A673 (cell line): ENCODE measurements around the gene ROR1. TPM values are rescaled to one million over a fixed set of nuclear protein-coding genes. Genes with fewer than 3 reads are reported as not detected.
A peak's percentile ranks its signal among the peaks of the same experiment; 100 is the strongest.

Experiments used
- BruUV-seq: library from RNA; stranded (reverse); fragments of 400-500 nt; replicated peaks from 2 replicates; lab custom pipeline; 2021; lab: Mats Ljungman, UMichigan
- CTCF ChIA-PET: fragments of 300-600 bp; sonication (Branson Sonifier 250); formaldehyde crosslinking; loops from one replicate; lab custom pipeline; 2022; ENCODE audit warnings: antibody characterized with exemption; lab: Charles Lee
- POLR2A ChIA-PET: fragments of 300-600 bp; sonication (Branson Sonifier 250); formaldehyde crosslinking; loops from one replicate; lab custom pipeline; 2022; ENCODE audit warnings: antibody characterized with exemption; ENCODE audit not compliant: low non-redundant PET; lab: Charles Lee
- DNase-seq: peaks from one replicate; pipeline ENCODE4 v3.0.0-alpha.2; 2015; ENCODE audit warnings: low spot score
- H3K27ac ChIP-seq: fragments of 200-600 bp; sonication (generic); 2 replicates; pipeline ENCODE4 v1.5.1; 2016; ENCODE audit warnings: mixed run types, low read depth, mild to moderate bottlenecking, mixed read lengths, antibody characterized with exemption, low read length; ENCODE audit not compliant: poor library complexity, severe bottlenecking
- H3K27me3 ChIP-seq: fragments of 200-600 bp; sonication (generic); replicated peaks from 2 replicates; pipeline ENCODE4 v1.6.1; 2017; ENCODE audit warnings: mixed run types, low read depth, mild to moderate bottlenecking, mixed read lengths, antibody characterized with exemption, low read length; ENCODE audit not compliant: insufficient read depth, poor library complexity
- H3K36me3 ChIP-seq: fragments of 200-600 bp; sonication (generic); 2 replicates; pipeline ENCODE4 v1.6.1; 2016; ENCODE audit warnings: mixed run types, mild to moderate bottlenecking, mixed read lengths, antibody characterized with exemption, low read length; ENCODE audit not compliant: insufficient read depth, poor library complexity, severe bottlenecking
- H3K4me1 ChIP-seq: fragments of 200-600 bp; sonication (generic); 2 replicates; pipeline ENCODE4 v1.6.1; 2017; ENCODE audit warnings: mixed run types, mild to moderate bottlenecking, mixed read lengths, antibody characterized with exemption, low read length; ENCODE audit not compliant: insufficient read depth, poor library complexity, severe bottlenecking
- H3K4me3 ChIP-seq: fragments of 200-600 bp; sonication (generic); 2 replicates; pipeline ENCODE4 v1.5.1; 2016; ENCODE audit warnings: low read depth, mixed run types, mild to moderate bottlenecking, mixed read lengths, low read length; ENCODE audit not compliant: poor library complexity, severe bottlenecking
- H3K9me3 ChIP-seq: fragments of 200-600 bp; sonication (generic); 2 replicates; pipeline ENCODE4 v1.6.1; 2016; ENCODE audit warnings: mixed run types, low read depth, mild to moderate bottlenecking, mixed read lengths, antibody characterized with exemption, low read length; ENCODE audit not compliant: poor library complexity, severe bottlenecking
- CTCF ChIP-seq: fragments of 300-800, 200-600 bp; sonication (generic); conservative IDR thresholded peaks from 2 replicates; pipeline ENCODE4 v1.5.1; 2017; ENCODE audit warnings: low read depth, mild to moderate bottlenecking, antibody characterized with exemption, low read length, moderate library complexity, mixed read lengths
- EZH2 ChIP-seq: fragments of 200-600 bp; sonication (generic); IDR thresholded peaks from 2 replicates; pipeline ENCODE4 v1.6.1; 2017; ENCODE audit warnings: borderline replicate concordance, low read depth, mild to moderate bottlenecking, mixed read lengths, antibody characterized with exemption, low read length; ENCODE audit not compliant: poor library complexity, severe bottlenecking
- intact Hi-C: fragments of 100-400 bp; cut with micrococcal nuclease; formaldehyde crosslinking; loops from one replicate; pipeline ENCODE4 v1.10.0; 2022; ENCODE audit not compliant: unreplicated experiment
- total RNA-seq: library from RNA; stranded (reverse); gene quantifications from 2 replicates; pipeline ENCODE4 v1.2.3, GENCODE V29; 2021

The ROR1 gene
- total RNA-seq, 1 experiment from 2014 or later, result 7.4 TPM

- ChIA-PET CTCF (no interaction called here), POLR2A (no interaction called here)
- no peaks in the 10 kb centered on the region for H3K27me3 ChIP-seq
- BruUV-seq, result no TSS peak
- no peaks in the 10 kb centered on the region for H3K36me3 ChIP-seq
- no peaks in the 10 kb centered on the region for H3K9me3 ChIP-seq
- no peak overlapping the region for H3K27ac ChIP-seq
- no peaks in the 10 kb centered on the region for H3K4me1 ChIP-seq
- DNase-seq, result no peak
- H3K4me3 ChIP-seq, result no peak overlapping the region
- TF ChIP-seq EZH2, result no peak
- intact Hi-C loops, result no loop called here
These were observed 93.8 kb downstream of the ROR1 start for GRCh38 chr1:63867429-63868176.

- DNase-seq, result no peak
- CTCF ChIA-PET, result no interaction called here
- Histone ChIP-seq H3K4me3 (no peak overlapping the region), H3K27ac (no peak overlapping the region), H3K4me1 (no peaks in the 10 kb centered on the region), H3K9me3 (no peaks in the 10 kb centered on the region), H3K36me3 (no peaks in the 10 kb centered on the region), H3K27me3 (no peaks in the 10 kb centered on the region)
- no TSS peak for BruUV-seq
- no peak for TF ChIP-seq CTCF
- TF ChIP-seq EZH2, result no peak
- POLR2A ChIA-PET, result no interaction called here
- intact Hi-C loops, result no loop called here
These were observed 94.5 kb downstream of the ROR1 start for GRCh38 chr1:63868268-63868781.

- CTCF ChIA-PET, result no interaction called here
- no peak overlapping the region for H3K4me3 ChIP-seq
These were observed 96.3 kb downstream of the ROR1 start for GRCh38 chr1:63870152-63870551.

More at GRCh38 chr1:63870152-63870551, 96.3 kb downstream of the ROR1 start:
- Histone ChIP-seq H3K27me3 (no peaks in the 10 kb centered on the region), H3K36me3 (no peaks in the 10 kb centered on the region), H3K4me1 (peaks cover 5% of the 10 kb centered on the region), H3K27ac (no peak overlapping the region), H3K9me3 (no peaks in the 10 kb centered on the region)
- DNase-seq, result no peak
- BruUV-seq, result no TSS peak
- TF ChIP-seq CTCF (peak; percentile 32; the same call in 1 of the 2 replicates), EZH2 (no peak)
- intact Hi-C loops, result no loop called here
- POLR2A ChIA-PET, result no interaction called here
